Measurements from ENCODE around the gene APOD.

DNA sequence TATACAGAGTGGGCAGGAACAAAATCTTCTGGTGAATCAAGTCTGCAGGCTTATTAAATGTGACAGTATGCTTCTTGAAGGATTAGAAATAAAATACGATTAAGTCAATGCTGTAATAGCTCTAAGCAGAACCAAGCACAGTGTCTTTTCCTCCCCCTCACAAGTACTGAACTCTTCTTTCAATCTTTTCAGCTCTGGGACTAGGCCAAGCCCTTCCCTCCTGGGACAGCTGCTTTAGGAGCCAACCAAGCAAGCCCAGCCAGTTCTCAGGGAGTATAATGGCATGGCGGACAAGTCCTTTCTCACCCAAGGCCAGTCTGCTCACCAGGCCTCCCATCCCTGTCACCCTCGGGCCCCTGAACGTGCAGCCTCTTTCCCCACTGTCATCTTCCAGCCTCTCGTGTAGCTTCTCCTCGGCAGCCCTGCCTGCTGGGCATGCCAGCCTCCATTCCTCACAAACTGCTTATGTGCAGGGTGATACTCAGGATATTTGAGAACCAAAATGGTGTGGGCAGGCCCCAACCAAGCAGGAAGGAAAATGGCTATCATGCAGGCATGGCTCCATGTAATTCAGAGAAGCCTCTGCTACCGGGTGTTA, 32.3 kb downstream of the APOD start:
- TF ChIP-seq ZNF217 (CRISPR knock-in tag; IDR thresholded peaks at IDR 0.05) (no peak), THRAP3 (IDR thresholded peaks at IDR 0.05; ENCODE audit: borderline replicate concordance) (no peak), RNF2 (IDR thresholded peaks at IDR 0.05) (no peak), ZNF124 (CRISPR knock-in tag; IDR thresholded peaks at IDR 0.05) (no peak), CBX3 (IDR thresholded peaks at IDR 0.05; ENCODE audit: borderline replicate concordance in 1 of 2, low read length in 2 of 2) (no peak), NFYB (IDR thresholded peaks at IDR 0.05; ENCODE audit: extremely low read depth, insufficient read length) (no peak), SMAD4 (CRISPR knock-in tag; conservative IDR thresholded peaks at IDR 0.05) (no peak), ARNT (IDR thresholded peaks at IDR 0.05) (no peak)
- TF ChIP-seq, protein P1, sequence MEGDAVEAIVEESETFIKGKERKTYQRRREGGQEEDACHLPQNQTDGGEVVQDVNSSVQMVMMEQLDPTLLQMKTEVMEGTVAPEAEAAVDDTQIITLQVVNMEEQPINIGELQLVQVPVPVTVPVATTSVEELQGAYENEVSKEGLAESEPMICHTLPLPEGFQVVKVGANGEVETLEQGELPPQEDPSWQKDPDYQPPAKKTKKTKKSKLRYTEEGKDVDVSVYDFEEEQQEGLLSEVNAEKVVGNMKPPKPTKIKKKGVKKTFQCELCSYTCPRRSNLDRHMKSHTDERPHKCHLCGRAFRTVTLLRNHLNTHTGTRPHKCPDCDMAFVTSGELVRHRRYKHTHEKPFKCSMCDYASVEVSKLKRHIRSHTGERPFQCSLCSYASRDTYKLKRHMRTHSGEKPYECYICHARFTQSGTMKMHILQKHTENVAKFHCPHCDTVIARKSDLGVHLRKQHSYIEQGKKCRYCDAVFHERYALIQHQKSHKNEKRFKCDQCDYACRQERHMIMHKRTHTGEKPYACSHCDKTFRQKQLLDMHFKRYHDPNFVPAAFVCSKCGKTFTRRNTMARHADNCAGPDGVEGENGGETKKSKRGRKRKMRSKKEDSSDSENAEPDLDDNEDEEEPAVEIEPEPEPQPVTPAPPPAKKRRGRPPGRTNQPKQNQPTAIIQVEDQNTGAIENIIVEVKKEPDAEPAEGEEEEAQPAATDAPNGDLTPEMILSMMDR (IDR thresholded peaks at IDR 0.05 in 2 of 3, conservative IDR thresholded peaks at IDR 0.05 in 1 of 3; ENCODE audit: insufficient read depth in 2 of 3, low read depth in 1 of 3, low read length in 3 of 3), result no peak
